BE2C (cell line): Measurements from ENCODE around the gene GPR39.

Source experiments
- DNase-seq: peaks from one replicate; pipeline ENCODE4 v3.0.0-alpha.2; 2020
- H3K27me3 ChIP-seq: fragments of 250-450 bp; sonication (Bioruptor Pico); 2 replicates; pipeline ENCODE4 v1.5.1; 2020; ENCODE audit warnings: mild to moderate bottlenecking
- H3K36me3 ChIP-seq: fragments of 250-450 bp; sonication (Bioruptor Pico); 2 replicates; pipeline ENCODE4 v1.5.1; 2020; ENCODE audit warnings: mild to moderate bottlenecking
- H3K4me1 ChIP-seq: fragments of 250-450 bp; sonication (Bioruptor Pico); 2 replicates; pipeline ENCODE4 v1.5.1; 2020
- H3K4me3 ChIP-seq: 2 replicates; pipeline ENCODE4 v1.5.1; 2011; ENCODE audit warnings: low read depth, low read length
- H3K9me3 ChIP-seq: fragments of 250-450 bp; sonication (Bioruptor Pico); 2 replicates; pipeline ENCODE4 v1.5.1; 2020
- TF ChIP-seq, protein P1 (sequence below): IDR thresholded peaks from 2 replicates; pipeline ENCODE4 v1.5.1; 2012; ENCODE audit warnings: mild to moderate bottlenecking, low read depth, low read length

GPR39 gene

DNA sequence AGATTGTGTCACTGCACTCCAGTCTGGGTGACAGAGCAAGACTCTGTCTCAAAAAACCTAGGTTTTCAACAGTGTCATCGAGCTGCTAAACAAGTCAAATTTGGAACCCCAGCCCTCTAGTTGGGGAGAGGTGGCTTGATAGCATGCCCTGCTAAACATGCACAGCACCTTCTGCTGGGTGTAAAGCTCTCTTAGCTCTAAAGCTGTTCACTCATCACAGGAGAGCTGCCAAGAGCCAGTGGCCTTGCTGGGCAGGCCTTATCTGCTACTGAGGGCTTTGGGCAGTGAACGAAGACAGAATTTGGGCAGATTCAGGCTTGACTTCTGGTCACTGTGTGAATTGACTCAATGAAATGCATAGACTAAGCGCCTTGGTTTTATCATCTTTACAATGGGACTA is 152.1 kb downstream of the GPR39 start:
- H3K9me3 ChIP-seq = no peaks in the 10 kb centered on the region
- H3K36me3 ChIP-seq = no peaks in the 10 kb centered on the region
- no peaks in the 10 kb centered on the region for H3K4me1 ChIP-seq
- TF ChIP-seq, protein P1, sequence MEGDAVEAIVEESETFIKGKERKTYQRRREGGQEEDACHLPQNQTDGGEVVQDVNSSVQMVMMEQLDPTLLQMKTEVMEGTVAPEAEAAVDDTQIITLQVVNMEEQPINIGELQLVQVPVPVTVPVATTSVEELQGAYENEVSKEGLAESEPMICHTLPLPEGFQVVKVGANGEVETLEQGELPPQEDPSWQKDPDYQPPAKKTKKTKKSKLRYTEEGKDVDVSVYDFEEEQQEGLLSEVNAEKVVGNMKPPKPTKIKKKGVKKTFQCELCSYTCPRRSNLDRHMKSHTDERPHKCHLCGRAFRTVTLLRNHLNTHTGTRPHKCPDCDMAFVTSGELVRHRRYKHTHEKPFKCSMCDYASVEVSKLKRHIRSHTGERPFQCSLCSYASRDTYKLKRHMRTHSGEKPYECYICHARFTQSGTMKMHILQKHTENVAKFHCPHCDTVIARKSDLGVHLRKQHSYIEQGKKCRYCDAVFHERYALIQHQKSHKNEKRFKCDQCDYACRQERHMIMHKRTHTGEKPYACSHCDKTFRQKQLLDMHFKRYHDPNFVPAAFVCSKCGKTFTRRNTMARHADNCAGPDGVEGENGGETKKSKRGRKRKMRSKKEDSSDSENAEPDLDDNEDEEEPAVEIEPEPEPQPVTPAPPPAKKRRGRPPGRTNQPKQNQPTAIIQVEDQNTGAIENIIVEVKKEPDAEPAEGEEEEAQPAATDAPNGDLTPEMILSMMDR = no peak
- H3K4me3 ChIP-seq = no peak overlapping the region
- no peaks in the 10 kb centered on the region for H3K27me3 ChIP-seq
- no peak for DNase-seq

DNA sequence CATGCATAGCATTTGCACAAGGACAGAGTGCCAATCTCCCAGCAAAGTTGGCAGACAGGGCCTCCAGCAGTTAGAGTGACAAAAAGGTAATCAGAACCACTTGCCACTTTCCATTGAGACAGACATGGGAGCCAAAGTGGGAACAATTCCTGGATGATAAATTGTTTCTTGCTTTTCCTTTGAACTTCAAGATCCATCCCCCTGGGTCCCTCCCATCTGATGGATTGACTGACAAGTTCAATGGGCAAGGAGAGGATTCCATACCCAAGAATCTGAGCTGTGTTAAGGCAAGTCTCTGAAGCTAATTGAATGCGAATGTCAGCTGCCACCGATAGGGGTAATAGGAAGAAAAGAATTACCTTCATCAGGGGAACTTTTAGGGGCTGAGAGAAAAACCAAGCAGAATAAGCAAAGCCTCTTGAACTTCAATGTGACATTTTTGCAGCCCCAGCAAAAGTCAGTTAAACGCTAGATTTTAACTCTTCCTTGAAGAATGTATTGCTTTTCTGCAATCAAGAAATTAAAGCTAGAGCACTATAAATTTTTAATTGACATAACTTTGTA is 156.9 kb downstream of the GPR39 start:
- no peak overlapping the region for H3K4me3 ChIP-seq
- no peaks in the 10 kb centered on the region for H3K36me3 ChIP-seq
- H3K27me3 ChIP-seq = no peaks in the 10 kb centered on the region
- no peak for DNase-seq
- no peaks in the 10 kb centered on the region for H3K9me3 ChIP-seq
- no peaks in the 10 kb centered on the region for H3K4me1 ChIP-seq
- TF ChIP-seq, protein P1 = no peak

DNA sequence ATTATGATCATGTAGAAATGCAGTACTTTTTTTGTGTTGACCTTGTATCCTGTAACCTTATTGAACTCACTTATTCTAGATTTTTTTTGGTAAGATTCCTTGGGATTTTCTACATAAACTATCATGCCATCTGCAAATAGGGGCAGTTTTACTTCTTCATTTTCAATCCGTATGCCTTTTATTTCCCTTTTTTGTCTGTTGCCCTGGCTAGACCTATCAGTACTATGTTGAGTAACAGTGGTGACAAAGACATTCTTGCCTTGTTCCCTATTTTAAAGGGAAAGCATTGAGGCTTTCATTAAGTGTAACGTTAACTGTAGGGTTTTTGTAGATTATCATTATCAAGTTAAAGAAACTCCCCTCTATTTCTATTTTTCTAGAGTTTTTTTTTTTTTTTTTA is 161.1 kb downstream of the GPR39 start:
- Histone ChIP-seq H3K9me3 (no peaks in the 10 kb centered on the region), H3K36me3 (no peaks in the 10 kb centered on the region), H3K27me3 (no peaks in the 10 kb centered on the region), H3K4me3 (no peak overlapping the region), H3K4me1 (no peaks in the 10 kb centered on the region)
- no peak for DNase-seq
- TF ChIP-seq, protein P1 = no peak

DNA sequence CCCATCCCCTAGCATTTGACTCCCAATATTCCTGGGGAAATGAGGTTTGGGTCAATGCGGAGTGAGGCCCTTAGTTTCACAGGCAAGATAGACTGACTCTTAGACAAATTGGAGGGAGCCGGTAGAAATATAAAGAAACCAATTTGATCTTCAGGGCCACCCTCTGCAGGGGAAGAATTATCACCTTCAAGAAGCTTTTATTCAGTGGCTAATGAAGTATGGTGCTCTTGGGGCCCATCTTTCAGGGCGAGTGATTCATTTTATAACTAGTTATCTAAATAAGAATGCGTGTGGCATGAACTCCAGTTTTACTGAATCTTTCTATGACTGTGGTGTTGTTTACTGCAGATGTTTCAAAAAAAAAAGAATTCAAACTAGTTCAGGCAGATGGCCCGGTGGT is 165.0 kb downstream of the GPR39 start:
- H3K36me3 ChIP-seq = no peaks in the 10 kb centered on the region
- no peaks in the 10 kb centered on the region for H3K27me3 ChIP-seq
- no peak overlapping the region for H3K4me3 ChIP-seq
- DNase-seq = no peak
- H3K9me3 ChIP-seq = no peaks in the 10 kb centered on the region
- TF ChIP-seq, protein P1 = no peak
- no peaks in the 10 kb centered on the region for H3K4me1 ChIP-seq

DNA sequence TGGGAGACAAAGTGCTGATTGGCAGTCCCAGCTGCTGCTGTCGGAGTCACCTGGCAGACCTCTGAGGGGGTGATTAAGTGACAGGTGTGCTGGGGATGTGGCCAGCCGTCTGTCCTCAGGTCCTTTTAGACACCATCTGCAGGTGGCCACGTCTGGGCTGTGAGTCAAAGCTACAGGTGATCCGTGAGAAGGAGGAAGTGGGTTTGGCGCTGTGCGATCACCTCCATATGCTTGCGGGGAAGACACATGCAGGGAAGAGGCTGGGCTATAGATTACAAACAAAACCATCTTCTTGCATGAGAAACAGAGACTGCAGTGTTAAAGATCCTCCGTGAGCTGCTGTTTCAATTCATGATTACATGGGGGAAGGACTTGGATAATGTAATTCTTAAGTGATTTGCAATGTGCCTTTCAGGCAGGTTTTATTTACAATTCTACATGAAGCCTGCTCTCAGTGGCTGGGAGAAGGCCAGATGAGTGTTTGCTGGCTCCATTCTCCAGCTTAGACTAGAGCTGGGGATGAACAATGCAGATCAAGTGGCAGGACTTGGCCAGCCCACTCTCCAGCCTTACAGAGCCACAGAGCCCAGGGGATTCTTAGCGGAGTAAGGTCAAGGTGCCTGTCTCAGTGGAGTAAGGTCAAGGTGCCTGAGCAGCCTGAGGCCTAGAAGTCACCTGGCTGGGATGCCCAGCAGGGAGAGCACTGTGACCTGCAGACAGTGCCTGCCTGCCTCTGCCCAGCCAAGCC is 165.6 kb downstream of the GPR39 start:
- H3K9me3 ChIP-seq = no peaks in the 10 kb centered on the region
- no peak overlapping the region for H3K4me3 ChIP-seq
- no peaks in the 10 kb centered on the region for H3K4me1 ChIP-seq
- TF ChIP-seq, protein P1 = no peak
- H3K36me3 ChIP-seq = no peaks in the 10 kb centered on the region
- no peaks in the 10 kb centered on the region for H3K27me3 ChIP-seq
- no peak for DNase-seq

DNA sequence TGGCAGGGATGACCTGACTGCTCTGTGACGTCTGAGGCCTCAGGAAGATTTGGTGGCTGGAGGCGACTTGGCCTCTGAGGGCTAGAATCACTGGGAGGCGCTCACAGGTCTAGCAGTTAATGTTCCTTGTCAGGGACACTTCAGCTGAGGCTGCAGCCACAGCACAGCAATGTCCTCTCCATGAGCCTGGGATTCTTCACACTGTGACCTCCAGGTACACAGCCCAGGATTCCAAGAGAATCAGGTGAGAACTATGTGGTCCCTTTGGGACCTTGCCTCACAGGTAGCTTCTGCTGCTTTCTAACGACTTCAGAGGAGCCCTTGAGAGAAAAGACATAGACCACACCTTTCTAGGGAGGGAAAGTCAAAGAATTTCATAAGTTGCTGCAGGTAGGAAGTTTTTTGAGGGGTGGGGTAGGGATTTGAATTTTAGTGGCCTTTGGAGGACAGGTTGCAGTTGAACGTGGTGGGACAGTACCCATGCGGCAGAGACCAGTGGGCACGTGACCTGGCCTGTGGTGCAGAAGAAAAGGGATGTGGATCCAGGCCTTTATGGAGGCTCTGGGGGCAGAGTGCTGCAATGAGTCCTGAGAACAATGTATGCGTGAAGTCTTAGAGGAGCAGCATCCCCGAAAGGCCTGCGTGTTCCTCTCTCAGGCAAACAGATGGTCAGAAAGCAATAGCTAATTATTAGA is 167.2 kb downstream of the GPR39 start:
- DNase-seq = no peak
- no peaks in the 10 kb centered on the region for H3K27me3 ChIP-seq
- H3K4me3 ChIP-seq = no peak overlapping the region
- TF ChIP-seq, protein P1 = no peak
- no peaks in the 10 kb centered on the region for H3K9me3 ChIP-seq
- no peaks in the 10 kb centered on the region for H3K4me1 ChIP-seq
- no peaks in the 10 kb centered on the region for H3K36me3 ChIP-seq
